CD1c-positive myeloid dendritic cell (primary cell): ENCODE data around the gene STPG1.

Experiments used
- DNase-seq: peaks from one replicate; pipeline ENCODE4 v3.0.0-alpha.2; 2016; ENCODE audit errors: extremely low spot score

Gene STPG1

DNA sequence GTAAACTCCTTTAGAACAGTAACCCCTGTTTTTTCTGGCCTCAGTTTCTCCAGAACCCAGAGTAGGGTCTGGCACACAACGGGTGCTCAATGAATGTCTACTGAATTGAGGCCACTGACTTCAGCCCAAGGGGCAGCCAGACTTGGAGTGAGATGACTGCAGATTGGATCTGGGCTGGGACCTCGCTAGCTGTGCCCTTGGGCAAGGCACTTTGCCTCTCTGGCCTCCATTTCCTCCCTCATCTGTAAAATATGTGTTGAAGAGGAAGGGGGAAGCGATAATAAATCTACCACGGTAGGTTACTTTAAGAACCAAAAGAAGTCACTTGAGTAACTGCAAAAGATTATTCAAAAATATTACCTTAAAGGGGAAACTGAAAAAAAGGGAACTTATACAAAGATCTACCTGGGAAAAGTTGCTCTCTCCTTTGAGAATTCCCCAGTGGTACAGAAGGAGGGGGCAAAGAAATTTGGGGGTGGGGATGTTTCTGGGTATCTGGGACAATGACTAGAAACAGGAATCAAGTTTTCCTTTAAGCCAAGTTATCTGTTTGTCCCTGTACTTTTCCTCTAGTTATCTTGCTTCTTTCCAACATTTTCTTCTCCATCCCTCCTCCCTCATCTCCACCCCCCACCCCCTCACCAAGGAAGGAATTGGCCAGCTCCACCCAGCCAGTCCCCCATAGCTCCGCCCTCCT, 94.8 kb downstream of the STPG1 start:
- DNase-seq = no peak

DNA sequence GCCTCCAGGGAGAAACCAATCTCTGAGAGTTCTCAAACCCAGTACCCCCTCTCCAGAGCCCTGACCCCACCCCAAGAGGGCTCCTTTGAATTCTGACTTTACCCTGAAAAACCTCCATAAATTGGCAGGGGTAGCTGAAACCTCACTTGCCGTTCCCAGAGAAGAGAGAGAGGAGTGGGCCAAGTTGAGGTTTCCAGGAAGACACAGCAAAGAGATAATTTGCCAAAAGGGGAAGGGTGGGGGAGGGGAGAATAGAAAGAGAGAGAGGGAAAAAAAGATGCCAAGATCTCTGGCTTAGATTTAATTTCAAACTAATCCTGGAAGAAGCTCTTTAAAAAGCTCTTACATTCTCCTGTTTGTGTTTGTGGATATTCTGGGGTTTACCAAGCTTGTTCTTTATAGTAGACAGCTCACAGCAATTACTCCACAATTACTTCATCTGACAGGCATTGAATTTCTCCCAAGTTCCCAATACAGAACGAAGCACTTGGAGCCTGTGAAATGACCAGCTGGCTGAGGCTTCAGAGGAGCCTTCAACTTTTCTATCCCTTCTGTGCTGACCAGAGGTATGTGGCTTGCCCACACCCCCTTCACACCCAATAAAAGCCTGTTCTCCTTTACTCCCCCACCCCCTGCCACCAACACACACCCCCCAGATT, 95.5 kb downstream of the STPG1 start:
- no peak for DNase-seq

DNA sequence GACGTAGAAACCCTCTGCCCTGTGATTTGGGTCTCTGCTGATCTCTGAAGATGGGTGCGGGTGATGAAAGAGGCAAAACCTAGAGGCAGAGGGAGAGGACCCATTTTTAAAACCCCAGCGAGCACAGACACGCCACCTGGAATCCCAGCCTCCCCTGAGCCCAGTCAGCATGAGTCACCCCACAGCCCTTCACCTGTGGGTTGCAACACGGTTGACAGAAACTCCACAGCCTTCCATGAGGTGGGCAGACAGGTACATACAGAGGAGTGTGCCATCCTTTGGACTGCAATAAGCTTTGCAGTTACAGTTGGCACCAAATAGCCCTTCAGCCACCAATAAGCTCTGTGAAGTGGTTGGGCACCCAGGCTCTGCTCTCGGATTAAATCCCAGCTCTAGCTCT, 96.5 kb downstream of the STPG1 start:
- DNase-seq = no peak

DNA sequence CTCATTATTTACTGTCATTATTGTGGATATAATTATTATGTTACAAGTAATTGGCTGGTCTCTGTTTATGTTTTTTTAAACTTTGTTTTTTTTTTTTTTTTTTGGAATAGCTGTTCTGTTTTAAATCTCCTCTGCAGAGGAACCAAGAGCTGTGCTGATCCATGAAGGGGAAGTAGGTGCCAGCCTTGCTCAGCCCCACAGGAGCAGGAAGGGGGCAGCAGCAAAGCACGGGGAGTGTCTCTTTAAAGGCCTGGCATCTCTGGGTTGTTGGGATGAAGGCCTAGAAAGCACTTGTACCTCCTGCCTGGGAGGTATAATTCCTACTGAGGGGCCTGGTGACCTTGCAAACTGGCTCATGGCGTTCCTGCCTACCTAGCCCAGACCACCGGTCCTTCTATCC, 96.9 kb downstream of the STPG1 start:
- peak; percentile 35 for DNase-seq

DNA sequence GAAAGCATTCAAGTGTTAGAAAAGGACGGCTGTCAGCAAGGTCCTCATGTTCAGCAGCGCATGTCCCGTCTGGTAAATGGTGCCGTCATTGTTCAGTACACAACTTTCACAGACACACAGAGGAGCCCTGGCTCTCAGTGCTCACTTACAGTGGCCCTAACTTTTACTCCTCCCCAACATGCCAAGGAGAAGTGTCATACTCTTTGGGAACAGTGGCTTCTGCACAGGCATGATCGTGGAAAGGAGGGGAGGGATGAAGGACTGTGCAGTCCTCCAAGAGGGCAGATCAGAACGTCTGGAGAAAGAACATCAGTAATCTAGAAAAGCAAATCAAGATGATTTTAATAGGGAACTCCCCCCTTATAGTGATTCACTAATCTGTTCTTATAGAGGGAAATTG, 98.2 kb downstream of the STPG1 start:
- no peak for DNase-seq

DNA sequence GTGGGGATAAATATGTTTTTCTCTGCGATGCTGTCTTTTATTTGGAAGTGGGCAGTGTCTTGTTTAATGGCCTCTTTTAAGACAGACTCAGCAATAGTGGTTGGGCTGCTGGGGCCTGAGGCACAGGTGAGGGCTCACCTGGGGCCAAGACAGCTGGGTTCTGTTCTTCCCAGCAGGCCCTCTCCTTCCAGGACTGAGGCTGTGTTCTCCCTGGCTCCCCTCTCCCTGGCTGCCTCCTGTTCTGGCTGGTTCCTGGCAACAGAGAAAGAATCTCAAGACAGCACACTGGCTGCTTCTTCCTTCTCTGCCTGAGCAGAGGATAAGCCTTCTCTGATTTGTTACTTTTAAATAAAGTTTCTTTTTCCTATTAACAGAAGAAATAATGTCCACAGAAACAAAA, 101.8 kb downstream of the STPG1 start:
- no peak for DNase-seq

DNA sequence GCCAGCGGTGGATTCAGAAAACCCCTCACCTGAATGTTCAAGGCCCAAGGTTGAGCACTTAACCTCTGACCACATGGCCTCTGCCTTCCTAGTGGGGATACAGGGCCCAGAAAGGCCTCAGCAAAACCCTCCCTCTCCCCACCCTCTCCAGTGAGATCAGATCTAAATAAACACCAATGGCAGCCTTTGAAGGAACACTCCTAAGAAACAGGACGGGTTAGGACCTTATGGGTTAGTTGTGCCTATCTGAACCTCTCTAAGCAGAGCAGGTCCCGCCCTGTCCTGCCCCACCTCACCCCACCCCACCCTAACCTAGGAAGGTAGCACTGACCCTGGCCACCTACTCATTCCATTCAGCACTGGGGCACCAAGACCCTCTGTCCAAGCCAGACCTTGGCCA, 102.3 kb downstream of the STPG1 start:
- no peak for DNase-seq

DNA sequence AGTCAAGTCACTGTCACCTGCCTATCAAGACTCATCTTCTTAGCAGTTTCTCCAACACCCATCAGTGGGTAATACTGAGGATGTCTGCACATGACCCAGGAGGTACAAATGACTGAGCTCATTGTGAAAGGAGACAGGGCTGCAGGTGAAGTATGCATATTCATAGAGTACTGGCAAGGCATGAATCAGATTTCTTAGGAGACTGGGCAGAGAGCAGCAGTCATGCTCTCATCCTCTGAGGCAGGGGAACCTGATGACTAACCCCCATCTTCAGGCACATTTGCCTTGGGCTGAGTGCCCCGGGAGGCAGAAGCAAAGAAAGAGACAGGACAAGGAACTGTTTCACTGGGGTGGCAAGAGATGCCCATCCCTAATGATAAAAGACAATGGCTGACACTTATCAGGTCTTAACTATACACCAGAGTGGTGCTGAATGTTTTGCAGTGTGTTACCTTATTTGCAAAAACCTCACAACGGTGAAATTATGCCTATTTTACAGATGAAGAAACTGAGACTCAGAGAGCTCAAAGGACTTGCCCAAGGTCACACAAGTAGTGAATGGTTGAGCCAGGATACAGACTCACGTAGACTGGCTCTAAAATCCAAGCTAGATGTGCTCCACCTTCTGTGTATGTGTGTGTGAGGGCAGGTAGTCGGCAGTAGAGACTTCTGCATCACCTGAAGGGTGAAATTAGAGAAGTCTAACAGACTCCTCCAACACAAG, 103.7 kb downstream of the STPG1 start:
- no peak for DNase-seq

DNA sequence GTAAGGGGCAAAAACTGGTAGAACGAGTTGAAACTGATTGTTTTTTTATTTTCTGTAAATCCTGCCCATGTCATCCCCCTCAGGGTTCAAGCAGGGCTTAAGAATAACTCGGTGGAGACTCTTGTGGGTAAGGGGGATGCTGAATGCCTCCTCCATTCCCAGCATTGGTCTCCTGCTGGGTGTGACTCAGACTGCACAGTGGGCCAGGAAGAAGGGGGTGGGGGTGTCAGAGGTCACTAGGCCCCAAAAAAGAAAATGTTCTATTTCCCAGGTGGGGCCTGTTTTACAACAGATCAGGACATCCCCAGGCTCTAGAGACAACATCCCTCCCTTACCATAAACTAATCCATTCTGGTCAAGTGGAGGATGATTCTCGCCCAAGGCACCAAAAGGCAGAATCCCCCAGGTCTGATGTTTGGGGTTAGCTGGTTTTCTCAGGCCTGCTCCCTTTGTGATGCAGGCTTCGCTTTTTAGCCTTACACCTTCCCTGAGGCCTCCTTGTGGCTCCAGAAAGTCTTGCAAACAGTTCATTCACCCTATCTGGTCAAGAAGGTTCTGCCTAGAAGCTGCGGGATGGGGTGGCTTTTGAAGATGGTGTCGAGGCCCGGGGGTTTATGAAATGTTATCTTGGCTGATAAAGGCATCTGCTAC, 105.1 kb downstream of the STPG1 start:
- no peak for DNase-seq
